ENCODE measurements around the gene PTPRA. TPM values are rescaled to one million over a fixed set of nuclear protein-coding genes. Genes with fewer than 3 reads are reported as not detected.
"Not testable (repeated sequence)": the region's sequence is repeated elsewhere in the genome, so short reads cannot be mapped to it uniquely, and the experiment has no call there.

PTPRA gene
- polyA plus RNA-seq, 2 donors = 11.5 to 21.7 TPM

DNA sequence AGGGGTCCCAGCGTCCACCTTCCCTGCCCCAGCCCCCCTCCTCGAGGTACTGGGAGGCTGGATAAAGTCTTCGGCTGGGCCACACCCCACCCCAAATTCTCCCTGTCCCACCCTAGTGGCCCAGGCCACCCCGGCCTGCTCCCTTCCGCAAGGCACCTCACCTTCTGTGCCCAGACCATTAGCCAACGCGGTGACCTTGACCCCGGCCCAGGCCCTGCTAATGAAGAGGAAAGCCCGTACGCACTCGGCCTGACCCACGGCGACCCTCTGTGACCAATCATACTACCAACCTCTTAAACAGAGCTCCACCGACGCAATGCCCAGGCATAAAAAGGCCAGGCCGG is 198.0 kb downstream of the PTPRA start:
- Histone ChIP-seq H3K4me3 (ENCODE audit: low read depth in 1 of 2, low read length in 2 of 2) (peak overlapping the region in 1 of 2 donors; percentile 34), H3K36me3 (ENCODE audit: control insufficient read depth in 2 of 2, insufficient read depth in 2 of 2, low read length in 1 of 2) (no peaks in the 10 kb centered on the region), H3K9me3 (ENCODE audit: control insufficient read depth in 2 of 2, insufficient read depth in 1 of 2, low read depth in 1 of 2, low read length in 1 of 2) (no peaks in the 10 kb centered on the region), H3K4me1 (ENCODE audit: control insufficient read depth in 2 of 2, insufficient read depth in 2 of 2, low read length in 1 of 2) (peaks cover 0 to 4% of the 10 kb centered on the region in 2 donors), H3K27me3 (ENCODE audit: control insufficient read depth in 1 of 2, insufficient read depth in 2 of 2, low read length in 2 of 2) (no peaks in the 10 kb centered on the region), H3K27ac (ENCODE audit: low read depth in 2 of 2, low read length in 1 of 2) (no peak overlapping the region)
- 86 to 87% methylated on average over 15 to 16 of the region's 16 CpGs for WGBS, 2 donors

- Histone ChIP-seq H3K27ac (ENCODE audit: low read depth in 2 of 2, low read length in 1 of 2) (no peak within 1 kb of the TSS), H3K27me3 (ENCODE audit: control insufficient read depth in 1 of 2, insufficient read depth in 2 of 2, low read length in 2 of 2) (no peaks in the 10 kb centered on the region), H3K4me3 (ENCODE audit: low read depth in 1 of 2, low read length in 2 of 2) (peak within 1 kb of the TSS; percentile 34 to 45), H3K36me3 (ENCODE audit: control insufficient read depth in 2 of 2, insufficient read depth in 2 of 2, low read length in 1 of 2) (no peaks in the 10 kb centered on the region), H3K9me3 (ENCODE audit: control insufficient read depth in 2 of 2, insufficient read depth in 1 of 2, low read depth in 1 of 2, low read length in 1 of 2) (no peaks in the 10 kb centered on the region), H3K4me1 (ENCODE audit: control insufficient read depth in 2 of 2, insufficient read depth in 2 of 2, low read length in 1 of 2) (peaks cover 0 to 4% of the 10 kb centered on the region in 2 donors)
- 11 to 13% methylated on average over 58 to 95 of the region's 95 CpGs for WGBS, 2 donors
These were observed 198.6 kb downstream of the PTPRA start, which contains the start of gene OXT for GRCh38 chr20:3071610-3072529. TSS of gene OXT (plus strand) at chr20:3071620. CDS start at chr20:3071656, 36 bp downstream.

DNA sequence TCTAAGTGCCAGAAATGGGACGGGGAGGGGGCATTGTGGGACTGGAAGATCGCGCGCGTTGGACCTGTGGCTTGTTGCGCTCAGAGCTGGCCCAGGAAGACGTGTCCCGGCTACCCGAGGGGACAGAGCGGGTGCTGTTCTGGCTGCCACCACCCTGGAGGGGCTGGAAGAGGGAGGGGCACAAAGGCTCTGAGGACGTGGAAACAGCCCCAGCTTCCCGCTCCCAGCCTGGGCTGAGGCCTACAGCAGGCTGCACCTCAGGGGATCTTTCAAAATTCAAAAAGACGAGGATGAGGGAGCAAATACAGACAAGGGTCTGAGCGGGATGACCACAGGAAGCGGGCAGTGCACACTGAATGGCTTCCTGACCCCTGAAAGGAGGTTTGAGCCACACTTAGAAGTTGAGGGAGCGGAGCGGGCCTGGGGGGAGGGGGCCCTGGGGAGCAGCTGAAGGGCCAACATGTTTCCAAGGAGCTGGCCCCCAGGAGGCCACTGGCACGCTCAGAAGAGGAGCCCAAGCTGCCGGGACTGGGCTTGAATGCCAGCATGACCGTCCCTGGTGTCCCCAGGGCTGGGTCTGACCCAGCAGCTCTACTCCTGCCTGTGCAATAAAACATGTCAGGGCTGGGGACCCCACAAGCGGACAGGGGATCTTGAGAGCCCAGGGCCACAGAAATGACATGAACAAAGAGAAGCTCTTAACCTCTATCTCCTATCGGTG is 199.4 kb downstream of the PTPRA start:
- peak overlapping the region in 1 of 2 donors; percentile 45 for H3K4me3 ChIP-seq (ENCODE audit: low read depth in 1 of 2, low read length in 2 of 2)
- H3K27me3 ChIP-seq (ENCODE audit: control insufficient read depth in 1 of 2, insufficient read depth in 2 of 2, low read length in 2 of 2) = no peaks in the 10 kb centered on the region
- WGBS, 2 donors = 79 to 80% methylated on average over 22 of the region's 22 CpGs
- no peak overlapping the region for H3K27ac ChIP-seq (ENCODE audit: low read depth in 2 of 2, low read length in 1 of 2)
- no peaks in the 10 kb centered on the region for H3K9me3 ChIP-seq (ENCODE audit: control insufficient read depth in 2 of 2, insufficient read depth in 1 of 2, low read depth in 1 of 2, low read length in 1 of 2)
- H3K4me1 ChIP-seq (ENCODE audit: control insufficient read depth in 2 of 2, insufficient read depth in 2 of 2, low read length in 1 of 2) = peaks cover 0 to 4% of the 10 kb centered on the region in 2 donors
- H3K36me3 ChIP-seq (ENCODE audit: control insufficient read depth in 2 of 2, insufficient read depth in 2 of 2, low read length in 1 of 2) = no peaks in the 10 kb centered on the region

GRCh38 chr20:3073251-3073643 is 200.0 kb downstream of the PTPRA start:
- H3K27me3 ChIP-seq (ENCODE audit: control insufficient read depth in 1 of 2, insufficient read depth in 2 of 2, low read length in 2 of 2) = not testable (repeated sequence)

DNA sequence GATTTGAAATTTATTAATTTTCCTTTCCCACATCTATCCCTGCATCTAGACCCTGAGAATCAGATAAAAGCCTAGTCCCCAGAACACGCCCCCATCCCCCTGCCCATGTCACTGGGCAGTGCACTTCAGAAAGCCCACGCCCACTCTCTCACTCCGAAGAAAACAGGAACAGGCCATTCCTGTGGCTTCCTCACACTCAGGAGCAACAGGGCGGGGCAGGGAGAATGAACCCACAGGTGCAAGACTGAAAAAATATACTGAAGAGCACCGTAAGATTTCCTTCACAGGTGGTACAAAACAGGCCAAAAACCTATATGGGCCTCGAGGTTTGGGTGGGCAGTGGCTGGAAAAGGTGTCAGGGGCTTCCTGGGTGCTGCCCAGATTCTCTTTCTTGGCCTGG is 201.5 kb downstream of the PTPRA start:
- no peak overlapping the region for H3K27ac ChIP-seq (ENCODE audit: low read depth in 2 of 2, low read length in 1 of 2)
- H3K4me3 ChIP-seq (ENCODE audit: low read depth in 1 of 2, low read length in 2 of 2) = no peak overlapping the region
- 54 to 68% methylated on average over 6 of the region's 6 CpGs for WGBS, 2 donors
- no peaks in the 10 kb centered on the region for H3K27me3 ChIP-seq (ENCODE audit: control insufficient read depth in 1 of 2, insufficient read depth in 2 of 2, low read length in 2 of 2)
- peaks cover 0 to 4% of the 10 kb centered on the region in 2 donors for H3K4me1 ChIP-seq (ENCODE audit: control insufficient read depth in 2 of 2, insufficient read depth in 2 of 2, low read length in 1 of 2)
- H3K36me3 ChIP-seq (ENCODE audit: control insufficient read depth in 2 of 2, insufficient read depth in 2 of 2, low read length in 1 of 2) = no peaks in the 10 kb centered on the region
- H3K9me3 ChIP-seq (ENCODE audit: control insufficient read depth in 2 of 2, insufficient read depth in 1 of 2, low read depth in 1 of 2, low read length in 1 of 2) = no peaks in the 10 kb centered on the region

More at GRCh38 chr20:3073251-3073643, 200.0 kb downstream of the PTPRA start:
- not testable (repeated sequence) for H3K4me3 ChIP-seq (ENCODE audit: low read depth in 1 of 2, low read length in 2 of 2); H3K27ac ChIP-seq (ENCODE audit: low read depth in 2 of 2, low read length in 1 of 2); H3K4me1 ChIP-seq (ENCODE audit: control insufficient read depth in 2 of 2, insufficient read depth in 2 of 2, low read length in 1 of 2); H3K36me3 ChIP-seq (ENCODE audit: control insufficient read depth in 2 of 2, insufficient read depth in 2 of 2, low read length in 1 of 2); H3K9me3 ChIP-seq (ENCODE audit: control insufficient read depth in 2 of 2, insufficient read depth in 1 of 2, low read depth in 1 of 2, low read length in 1 of 2)
- WGBS, 2 donors = 93 to 97% methylated on average over 8 of the region's 8 CpGs

DNA sequence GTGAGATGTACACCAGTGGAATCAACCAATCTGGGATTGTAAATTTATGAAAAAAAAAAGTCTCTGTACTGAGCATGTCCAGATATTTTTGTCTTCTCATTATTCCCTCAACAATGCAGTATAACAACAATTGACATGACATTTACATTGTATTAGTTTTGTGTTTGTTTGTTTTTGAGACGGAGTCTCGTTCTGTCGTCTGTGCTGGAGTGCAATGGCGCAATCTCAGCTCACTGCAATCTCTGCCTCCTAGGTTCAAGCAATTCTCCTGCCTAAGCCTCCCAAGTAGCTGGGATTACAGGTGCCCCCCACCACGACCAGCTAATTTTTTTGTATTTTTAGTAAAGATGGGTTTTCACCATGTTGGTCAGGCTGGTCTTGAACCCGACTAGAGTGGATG is 202.0 kb downstream of the PTPRA start:
- H3K4me3 ChIP-seq (ENCODE audit: low read depth in 1 of 2, low read length in 2 of 2); H3K9me3 ChIP-seq (ENCODE audit: control insufficient read depth in 2 of 2, insufficient read depth in 1 of 2, low read depth in 1 of 2, low read length in 1 of 2); H3K27me3 ChIP-seq (ENCODE audit: control insufficient read depth in 1 of 2, insufficient read depth in 2 of 2, low read length in 2 of 2); H3K4me1 ChIP-seq (ENCODE audit: control insufficient read depth in 2 of 2, insufficient read depth in 2 of 2, low read length in 1 of 2); H3K36me3 ChIP-seq (ENCODE audit: control insufficient read depth in 2 of 2, insufficient read depth in 2 of 2, low read length in 1 of 2); H3K27ac ChIP-seq (ENCODE audit: low read depth in 2 of 2, low read length in 1 of 2): not testable (repeated sequence)
- 79 to 88% methylated on average over 6 of the region's 6 CpGs for WGBS, 2 donors

GRCh38 chr20:3077618-3078134 is 204.4 kb downstream of the PTPRA start:
- Histone ChIP-seq H3K9me3 (ENCODE audit: control insufficient read depth in 2 of 2, insufficient read depth in 1 of 2, low read depth in 1 of 2, low read length in 1 of 2) (no peaks in the 10 kb centered on the region), H3K4me3 (ENCODE audit: low read depth in 1 of 2, low read length in 2 of 2) (no peak overlapping the region), H3K36me3 (ENCODE audit: control insufficient read depth in 2 of 2, insufficient read depth in 2 of 2, low read length in 1 of 2) (no peaks in the 10 kb centered on the region), H3K27ac (ENCODE audit: low read depth in 2 of 2, low read length in 1 of 2) (no peak overlapping the region), H3K4me1 (ENCODE audit: control insufficient read depth in 2 of 2, insufficient read depth in 2 of 2, low read length in 1 of 2) (peaks cover 2 to 5% of the 10 kb centered on the region in 2 donors), H3K27me3 (ENCODE audit: control insufficient read depth in 1 of 2, insufficient read depth in 2 of 2, low read length in 2 of 2) (peaks cover 0 to 5% of the 10 kb centered on the region in 2 donors)
- WGBS, 2 donors = 79 to 85% methylated on average over 4 of the region's 4 CpGs

GRCh38 chr20:3080939-3081388 is 207.7 kb downstream of the PTPRA start:
- Histone ChIP-seq H3K4me3 (ENCODE audit: low read depth in 1 of 2, low read length in 2 of 2) (no peak overlapping the region), H3K36me3 (ENCODE audit: control insufficient read depth in 2 of 2, insufficient read depth in 2 of 2, low read length in 1 of 2) (no peaks in the 10 kb centered on the region), H3K27ac (ENCODE audit: low read depth in 2 of 2, low read length in 1 of 2) (no peak overlapping the region), H3K4me1 (ENCODE audit: control insufficient read depth in 2 of 2, insufficient read depth in 2 of 2, low read length in 1 of 2) (peaks cover 2 to 10% of the 10 kb centered on the region in 2 donors), H3K27me3 (ENCODE audit: control insufficient read depth in 1 of 2, insufficient read depth in 2 of 2, low read length in 2 of 2) (peaks cover 0 to 12% of the 10 kb centered on the region in 2 donors), H3K9me3 (ENCODE audit: control insufficient read depth in 2 of 2, insufficient read depth in 1 of 2, low read depth in 1 of 2, low read length in 1 of 2) (peaks cover 0 to 3% of the 10 kb centered on the region in 2 donors)
- 54 to 59% methylated on average over 6 of the region's 6 CpGs for WGBS, 2 donors

GRCh38 chr20:3081641-3082040 is 208.4 kb downstream of the PTPRA start:
- Histone ChIP-seq H3K4me1 (ENCODE audit: control insufficient read depth in 2 of 2, insufficient read depth in 2 of 2, low read length in 1 of 2) (peaks cover 2 to 10% of the 10 kb centered on the region in 2 donors), H3K27ac (ENCODE audit: low read depth in 2 of 2, low read length in 1 of 2) (no peak overlapping the region), H3K4me3 (ENCODE audit: low read depth in 1 of 2, low read length in 2 of 2) (no peak overlapping the region), H3K9me3 (ENCODE audit: control insufficient read depth in 2 of 2, insufficient read depth in 1 of 2, low read depth in 1 of 2, low read length in 1 of 2) (peaks cover 0 to 3% of the 10 kb centered on the region in 2 donors), H3K36me3 (ENCODE audit: control insufficient read depth in 2 of 2, insufficient read depth in 2 of 2, low read length in 1 of 2) (no peaks in the 10 kb centered on the region), H3K27me3 (ENCODE audit: control insufficient read depth in 1 of 2, insufficient read depth in 2 of 2, low read length in 2 of 2) (peaks cover 0 to 12% of the 10 kb centered on the region in 2 donors)
- WGBS, 2 donors = 83 to 87% methylated on average over 11 of the region's 11 CpGs

Measured in esophagus (tissue), 2 donors.